Measurements from ENCODE around the gene FRYL.

DNA sequence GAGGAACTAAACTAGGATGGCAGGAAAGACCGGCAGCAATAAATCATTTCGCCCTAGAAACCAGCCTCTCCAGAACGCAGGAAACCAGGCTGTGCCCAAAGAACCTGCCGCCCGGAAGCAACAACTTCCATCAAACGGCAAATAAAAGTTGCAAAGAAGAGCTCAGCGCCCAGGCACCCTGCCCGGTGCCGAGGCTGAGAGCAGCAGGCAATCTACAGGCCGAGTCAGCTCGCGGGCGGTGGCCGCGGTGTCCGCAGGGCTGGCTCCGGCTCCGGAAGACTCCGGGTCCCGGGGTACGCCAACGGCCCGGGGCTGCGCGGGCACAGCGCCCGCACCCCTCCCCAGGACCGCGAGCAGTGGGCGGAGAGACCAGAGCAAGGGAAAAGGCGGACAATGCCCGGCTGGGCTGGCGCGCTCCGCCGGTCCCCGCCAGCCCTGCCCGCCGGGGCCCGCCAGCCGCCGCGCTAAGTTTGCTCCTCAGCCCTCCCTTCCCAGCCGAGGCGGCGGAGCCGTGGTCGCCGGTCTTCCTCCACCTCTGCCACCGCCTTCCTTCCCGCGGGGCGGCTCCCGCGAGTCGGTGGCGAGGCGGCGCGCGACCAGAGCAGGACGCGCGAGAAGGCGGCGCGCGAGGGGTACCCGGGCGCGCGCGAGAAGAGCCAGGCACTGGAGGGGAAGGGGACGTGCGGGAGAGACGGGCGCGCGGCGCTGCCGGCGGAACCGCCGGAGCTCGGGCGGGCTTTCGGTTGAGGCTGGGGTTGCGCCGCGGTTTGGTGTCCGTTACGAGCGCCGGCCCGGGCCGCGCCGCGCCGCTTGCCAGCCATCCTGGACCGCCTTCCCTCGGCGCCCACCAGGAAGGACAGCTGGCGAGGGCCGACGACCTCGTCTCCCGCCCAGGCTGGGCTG, 733 bp downstream of the FRYL start:
- TF ChIP-seq, protein P1, sequence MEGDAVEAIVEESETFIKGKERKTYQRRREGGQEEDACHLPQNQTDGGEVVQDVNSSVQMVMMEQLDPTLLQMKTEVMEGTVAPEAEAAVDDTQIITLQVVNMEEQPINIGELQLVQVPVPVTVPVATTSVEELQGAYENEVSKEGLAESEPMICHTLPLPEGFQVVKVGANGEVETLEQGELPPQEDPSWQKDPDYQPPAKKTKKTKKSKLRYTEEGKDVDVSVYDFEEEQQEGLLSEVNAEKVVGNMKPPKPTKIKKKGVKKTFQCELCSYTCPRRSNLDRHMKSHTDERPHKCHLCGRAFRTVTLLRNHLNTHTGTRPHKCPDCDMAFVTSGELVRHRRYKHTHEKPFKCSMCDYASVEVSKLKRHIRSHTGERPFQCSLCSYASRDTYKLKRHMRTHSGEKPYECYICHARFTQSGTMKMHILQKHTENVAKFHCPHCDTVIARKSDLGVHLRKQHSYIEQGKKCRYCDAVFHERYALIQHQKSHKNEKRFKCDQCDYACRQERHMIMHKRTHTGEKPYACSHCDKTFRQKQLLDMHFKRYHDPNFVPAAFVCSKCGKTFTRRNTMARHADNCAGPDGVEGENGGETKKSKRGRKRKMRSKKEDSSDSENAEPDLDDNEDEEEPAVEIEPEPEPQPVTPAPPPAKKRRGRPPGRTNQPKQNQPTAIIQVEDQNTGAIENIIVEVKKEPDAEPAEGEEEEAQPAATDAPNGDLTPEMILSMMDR (IDR thresholded peaks at IDR 0.05; ENCODE audit: insufficient read depth, low read length, poor library complexity, severe bottlenecking) = no peak
- TF ChIP-seq EZH2phosphoT487 (conservative IDR thresholded peaks at IDR 0.05; ENCODE audit: low read length) = no peak

Measured in SU-DHL-6 (cell line).